Activated CD4-positive, alpha-beta memory T cell treated with anti-CD3 and anti-CD28 coated beads for 36 hours (primary cell): Measurements from ENCODE around the gene NUDCD3. TPM values are rescaled to one million over a fixed set of nuclear protein-coding genes. Genes with fewer than 3 reads are reported as not detected.

ENCODE experiments used
- CTCF ChIA-PET: fragments of 350-600 bp; sonication (Branson Sonifier 250); formaldehyde crosslinking; loops from one replicate; lab custom pipeline; 2021; ENCODE audit warnings: antibody characterized with exemption, inconsistent platforms; lab: Charles Lee
- POLR2A ChIA-PET: fragments of 350-600 bp; sonication (Branson Sonifier 250); formaldehyde crosslinking; loops from one replicate; lab custom pipeline; 2021; ENCODE audit warnings: antibody characterized with exemption; lab: Charles Lee
- DNase-seq: peaks from one replicate; pipeline ENCODE4 v3.0.0-alpha.2; 2020
- H3K27ac Mint-ChIP-seq: one replicate; pipeline ENCODE4 v1.8.0; 2021; ENCODE audit warnings: mixed read lengths
- H3K27me3 Mint-ChIP-seq: one replicate; pipeline ENCODE4 v1.8.0; 2021; ENCODE audit warnings: mixed read lengths
- H3K36me3 Mint-ChIP-seq: one replicate; pipeline ENCODE4 v1.8.0; 2021; ENCODE audit warnings: mixed read lengths
- H3K4me1 Mint-ChIP-seq: one replicate; pipeline ENCODE4 v1.8.0; 2021; ENCODE audit warnings: low read depth, mixed read lengths
- H3K4me3 Mint-ChIP-seq: one replicate; pipeline ENCODE4 v1.8.0; 2021; ENCODE audit warnings: mild to moderate bottlenecking, mixed read lengths
- H3K9me3 Mint-ChIP-seq: one replicate; pipeline ENCODE4 v1.8.0; 2021; ENCODE audit warnings: mixed read lengths
- intact Hi-C: fragments of 100-400 bp; cut with micrococcal nuclease; formaldehyde crosslinking; loops from one replicate; pipeline ENCODE4 v1.15.1; 2023
- total RNA-seq, 2 experiments: library from RNA; stranded (reverse); gene quantifications; one replicate each; pipeline ENCODE4 v1.2.3, GENCODE V29; 2021

The NUDCD3 gene
- total RNA-seq, 2 experiments from 2014 or later, result 88.9 to 92.4 TPM

- no peak overlapping the region for H3K27ac Mint-ChIP-seq
- no peaks in the 10 kb centered on the region for H3K27me3 Mint-ChIP-seq
- no peak overlapping the region for H3K4me3 Mint-ChIP-seq
- peaks cover 20% of the 10 kb centered on the region for H3K36me3 Mint-ChIP-seq
- ChIA-PET POLR2A (no interaction called here), CTCF (no interaction called here)
- intact Hi-C loops, result no loop called here
- no peaks in the 10 kb centered on the region for H3K4me1 Mint-ChIP-seq
- H3K9me3 Mint-ChIP-seq, result no peaks in the 10 kb centered on the region
- DNase-seq, result no peak
These were observed 96.4 kb downstream of the NUDCD3 start for GRCh38 chr7:44394112-44394447.

- POLR2A ChIA-PET, result no interaction called here
- intact Hi-C loops, result no loop called here
- no peak overlapping the region for H3K4me3 Mint-ChIP-seq
- CTCF ChIA-PET, result no interaction called here
- no peaks in the 10 kb centered on the region for H3K4me1 Mint-ChIP-seq
- no peak overlapping the region for H3K27ac Mint-ChIP-seq
- H3K27me3 Mint-ChIP-seq, result no peaks in the 10 kb centered on the region
- DNase-seq, result no peak
- H3K9me3 Mint-ChIP-seq, result no peaks in the 10 kb centered on the region
- H3K36me3 Mint-ChIP-seq, result peaks cover 16% of the 10 kb centered on the region
These were observed 97.0 kb downstream of the NUDCD3 start for GRCh38 chr7:44393238-44394111.

- Mint-ChIP-seq H3K4me1 (no peaks in the 10 kb centered on the region), H3K4me3 (no peak overlapping the region), H3K36me3 (peaks cover 9% of the 10 kb centered on the region), H3K27me3 (no peaks in the 10 kb centered on the region), H3K27ac (no peak overlapping the region), H3K9me3 (no peaks in the 10 kb centered on the region)
- ChIA-PET POLR2A (interaction anchor here (1.0 kb wide), 1 partner anchor 8 kb away, joined by 3 read pairs; no protein-coding TSS in a partner anchor), CTCF (no interaction called here)
- no peak for DNase-seq
- intact Hi-C loops, result no loop called here
These were observed 97.8 kb downstream of the NUDCD3 start for GRCh38 chr7:44392618-44393010.

GRCh38 chr7:44391746-44392617 lies 98.5 kb downstream of the NUDCD3 start:
- Mint-ChIP-seq H3K4me3 (no peak overlapping the region), H3K27ac (no peak overlapping the region), H3K27me3 (no peaks in the 10 kb centered on the region), H3K9me3 (no peaks in the 10 kb centered on the region), H3K4me1 (no peaks in the 10 kb centered on the region), H3K36me3 (peaks cover 9% of the 10 kb centered on the region)
- POLR2A ChIA-PET, result interaction anchor here (1.0 kb wide), 1 partner anchor 9 kb away, joined by 3 read pairs; no protein-coding TSS in a partner anchor
- CTCF ChIA-PET, result no interaction called here
- intact Hi-C loops, result no loop called here
- no peak for DNase-seq

- DNase-seq, result no peak
- Mint-ChIP-seq H3K4me1 (no peaks in the 10 kb centered on the region), H3K27me3 (no peaks in the 10 kb centered on the region), H3K9me3 (no peaks in the 10 kb centered on the region), H3K27ac (no peak overlapping the region), H3K36me3 (peaks cover 11% of the 10 kb centered on the region), H3K4me3 (no peak overlapping the region)
- POLR2A ChIA-PET, result no interaction called here
- intact Hi-C loops, result no loop called here
- CTCF ChIA-PET, result no interaction called here
These were observed 99.3 kb downstream of the NUDCD3 start for GRCh38 chr7:44391171-44391570.

- POLR2A ChIA-PET, result no interaction called here
- H3K4me3 Mint-ChIP-seq, result no peak overlapping the region
- no peaks in the 10 kb centered on the region for H3K4me1 Mint-ChIP-seq
- intact Hi-C loops, result no loop called here
- CTCF ChIA-PET, result no interaction called here
- no peaks in the 10 kb centered on the region for H3K27me3 Mint-ChIP-seq
- no peak for DNase-seq
- no peak overlapping the region for H3K27ac Mint-ChIP-seq
- H3K36me3 Mint-ChIP-seq, result peaks cover 11% of the 10 kb centered on the region
- no peaks in the 10 kb centered on the region for H3K9me3 Mint-ChIP-seq
These were observed 99.8 kb downstream of the NUDCD3 start for GRCh38 chr7:44390701-44391100.

- ChIA-PET POLR2A (no interaction called here), CTCF (no interaction called here)
- Mint-ChIP-seq H3K4me3 (no peak overlapping the region), H3K27me3 (no peaks in the 10 kb centered on the region), H3K9me3 (no peaks in the 10 kb centered on the region), H3K4me1 (no peaks in the 10 kb centered on the region), H3K36me3 (peaks cover 11% of the 10 kb centered on the region), H3K27ac (no peak overlapping the region)
- DNase-seq, result no peak
- intact Hi-C loops, result no loop called here
These were observed 102.1 kb downstream of the NUDCD3 start for GRCh38 chr7:44388089-44388970.

- ChIA-PET CTCF (no interaction called here), POLR2A (no interaction called here)
- Mint-ChIP-seq H3K4me3 (no peak overlapping the region), H3K36me3 (peaks cover 11% of the 10 kb centered on the region), H3K4me1 (no peaks in the 10 kb centered on the region), H3K9me3 (no peaks in the 10 kb centered on the region), H3K27ac (no peak overlapping the region), H3K27me3 (no peaks in the 10 kb centered on the region)
- intact Hi-C loops, result no loop called here
- no peak for DNase-seq
These were observed 103.1 kb downstream of the NUDCD3 start for GRCh38 chr7:44387389-44387788.

GRCh38 chr7:44386139-44386913 lies 104.1 kb downstream of the NUDCD3 start:
- H3K36me3 Mint-ChIP-seq, result peaks cover 9% of the 10 kb centered on the region
- H3K4me1 Mint-ChIP-seq, result no peaks in the 10 kb centered on the region

GRCh38 chr7:44385434-44386138 lies 104.9 kb downstream of the NUDCD3 start:
- intact Hi-C loops, result no loop called here
- H3K4me3 Mint-ChIP-seq, result no peak overlapping the region
- POLR2A ChIA-PET, result no interaction called here
- peaks cover 4% of the 10 kb centered on the region for H3K36me3 Mint-ChIP-seq
- no peaks in the 10 kb centered on the region for H3K4me1 Mint-ChIP-seq
- CTCF ChIA-PET, result no interaction called here
- DNase-seq, result no peak
- H3K27me3 Mint-ChIP-seq, result no peaks in the 10 kb centered on the region
- no peaks in the 10 kb centered on the region for H3K9me3 Mint-ChIP-seq
- no peak overlapping the region for H3K27ac Mint-ChIP-seq

More at GRCh38 chr7:44386139-44386913, 104.1 kb downstream of the NUDCD3 start:
- intact Hi-C loops, result no loop called here
- Mint-ChIP-seq H3K9me3 (no peaks in the 10 kb centered on the region), H3K4me3 (no peak overlapping the region), H3K27ac (no peak overlapping the region), H3K27me3 (no peaks in the 10 kb centered on the region)
- ChIA-PET CTCF (no interaction called here), POLR2A (no interaction called here)
- DNase-seq, result no peak
